ENCODE results near the gene ASS1. TPM values are rescaled to one million over a fixed set of nuclear protein-coding genes. Genes with fewer than 3 reads are reported as not detected.

Gene ASS1
- total and polyA plus RNA-seq, 2 of the 13 experiments (the other 11 are each of a cell fraction or from before 2014, with no cell fraction given), result 77.6 to 122 TPM

DNA sequence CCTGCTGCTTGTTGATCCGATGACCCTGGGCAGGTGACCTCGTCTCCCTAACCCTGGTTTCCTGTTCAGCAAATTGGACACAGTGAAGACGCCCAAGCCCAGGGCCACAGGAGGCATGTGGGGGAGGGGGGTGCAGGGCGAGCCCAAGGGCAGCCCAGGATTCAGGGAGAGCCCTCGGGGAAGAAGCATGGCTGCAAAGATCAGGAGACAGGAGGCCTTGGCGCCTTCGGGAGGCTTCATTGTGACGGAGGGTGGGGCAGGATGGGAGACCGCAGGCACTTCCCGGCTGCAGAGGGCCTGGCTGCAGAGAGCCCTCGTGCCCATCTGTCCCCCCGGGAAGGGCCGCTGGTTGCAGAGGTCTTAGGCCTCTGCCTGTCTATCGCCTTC lies 6.2 kb downstream of the ASS1 start:
- no peaks in the 10 kb centered on the region for H3K79me2 ChIP-seq (ENCODE audit: insufficient read depth, low read length)
- H4K20me1 ChIP-seq (ENCODE audit: insufficient read depth, low read length), result peaks cover 14% of the 10 kb centered on the region; the same call in 1 of the 2 replicates
- WGBS (ENCODE audit: low lambda C conversion rate), result 32% methylated on average over 11 of the region's 14 CpGs
- peak overlapping the region; percentile 62 for H3K4me2 ChIP-seq (ENCODE audit: low read depth, low read length)
- no peaks in the 10 kb centered on the region for H3K36me3 ChIP-seq (replicated peaks in 1 of 2; ENCODE audit: control insufficient read depth in 1 of 2, insufficient read depth in 2 of 2, low read length in 2 of 2)
- no peak; the same call in 2 of the 3 replicates for ATAC-seq
- H3K9me3 ChIP-seq (ENCODE audit: low read length), result no peaks in the 10 kb centered on the region
- intact Hi-C loops (cut with micrococcal nuclease; ENCODE audit: unreplicated experiment) (loop anchor here (2.0 to 10.0 kb wide), 3 partner anchors 18 to 391 kb away; no protein-coding TSS in a partner anchor), in situ Hi-C loops (cut with HindIII; ENCODE audit: extremely low pct_ligation_motif_present, low pct_unique_long_range_greater_than_20kb) (loop anchor here (5.0 kb wide), 1 partner anchor 231 kb away; no protein-coding TSS in a partner anchor)
- CTCF ChIA-PET (ENCODE audit: low intra/inter-chr PET ratio, low total read pairs), result interaction anchor here (1.4 kb wide), 1 partner anchor 18 kb away, joined by 3 read pairs; no protein-coding TSS in a partner anchor
- DNase-seq (ENCODE audit: low spot score), result no peak
- H3K27me3 ChIP-seq (ENCODE audit: control insufficient read depth in 1 of 2, insufficient read depth in 2 of 2, low read length in 2 of 2), result no peaks in the 10 kb centered on the region; a peak in 1 of 5 replicates
- peak overlapping the region; percentile 51 for H3K27ac ChIP-seq (ENCODE audit: extremely low read length, insufficient read depth, low read length)
- no TSS peak for BruUV-seq (replicated peaks)
- TF ChIP-seq ZNF333 (CRISPR knock-in tag; IDR thresholded peaks at IDR 0.05; ENCODE audit: borderline replicate concordance) (0 out of 2 replicates have a peak, but pooled peaks have one; percentile 2), KMT2B (CRISPR knock-in tag; IDR thresholded peaks at IDR 0.05) (no peak), ZNF20 (CRISPR knock-in tag; IDR thresholded peaks at IDR 0.05) (no peak), ZNF552 (CRISPR knock-in tag; IDR thresholded peaks at IDR 0.05; ENCODE audit: borderline replicate concordance) (no peak), KAT7 (CRISPR knock-in tag; IDR thresholded peaks at IDR 0.05; ENCODE audit: borderline replicate concordance) (no peak), HOXA3 (CRISPR knock-in tag; IDR thresholded peaks at IDR 0.05) (no peak), ZNF496 (CRISPR knock-in tag; IDR thresholded peaks at IDR 0.05; ENCODE audit: insufficient replicate concordance) (no peak), KDM3A (CRISPR knock-in tag; IDR thresholded peaks at IDR 0.05; ENCODE audit: low read depth) (no peak), SATB2 (CRISPR knock-in tag; IDR thresholded peaks at IDR 0.05) (no peak), AGO2 (optimal IDR thresholded peaks at IDR 0.05; ENCODE audit: low read depth, low read length) (peak; percentile 13), ATAD3A (CRISPR knock-in tag; IDR thresholded peaks at IDR 0.05) (0 out of 2 replicates have a peak, but pooled peaks have one; percentile 54), ZNF879 (CRISPR knock-in tag; IDR thresholded peaks at IDR 0.05) (0 out of 2 replicates have a peak, but pooled peaks have one; percentile 5), ZNF709 (CRISPR knock-in tag; IDR thresholded peaks at IDR 0.05) (0 out of 2 replicates have a peak, but pooled peaks have one; percentile 11), NR2C2 (CRISPR knock-in tag; IDR thresholded peaks at IDR 0.05; ENCODE audit: borderline replicate concordance) (no peak), WIZ (CRISPR knock-in tag; IDR thresholded peaks at IDR 0.05) (no peak), CBFB (CRISPR knock-in tag; IDR thresholded peaks at IDR 0.05) (no peak), LCORL (IDR thresholded peaks at IDR 0.05) (no peak), LCORL (CRISPR knock-in tag; IDR thresholded peaks at IDR 0.05) (no peak), ZNF253 (CRISPR knock-in tag; IDR thresholded peaks at IDR 0.05; ENCODE audit: borderline replicate concordance) (0 out of 2 replicates have a peak, but pooled peaks have one; percentile 71)
- TF ChIP-seq, protein P1, sequence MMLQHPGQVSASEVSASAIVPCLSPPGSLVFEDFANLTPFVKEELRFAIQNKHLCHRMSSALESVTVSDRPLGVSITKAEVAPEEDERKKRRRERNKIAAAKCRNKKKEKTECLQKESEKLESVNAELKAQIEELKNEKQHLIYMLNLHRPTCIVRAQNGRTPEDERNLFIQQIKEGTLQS (CRISPR knock-in tag; IDR thresholded peaks at IDR 0.05), result no peak
- TF ChIP-seq, protein P2, sequence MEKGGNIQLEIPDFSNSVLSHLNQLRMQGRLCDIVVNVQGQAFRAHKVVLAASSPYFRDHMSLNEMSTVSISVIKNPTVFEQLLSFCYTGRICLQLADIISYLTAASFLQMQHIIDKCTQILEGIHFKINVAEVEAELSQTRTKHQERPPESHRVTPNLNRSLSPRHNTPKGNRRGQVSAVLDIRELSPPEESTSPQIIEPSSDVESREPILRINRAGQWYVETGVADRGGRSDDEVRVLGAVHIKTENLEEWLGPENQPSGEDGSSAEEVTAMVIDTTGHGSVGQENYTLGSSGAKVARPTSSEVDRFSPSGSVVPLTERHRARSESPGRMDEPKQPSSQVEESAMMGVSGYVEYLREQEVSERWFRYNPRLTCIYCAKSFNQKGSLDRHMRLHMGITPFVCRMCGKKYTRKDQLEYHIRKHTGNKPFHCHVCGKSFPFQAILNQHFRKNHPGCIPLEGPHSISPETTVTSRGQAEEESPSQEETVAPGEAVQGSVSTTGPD (CRISPR knock-in tag; IDR thresholded peaks at IDR 0.05), result no peak
- H3K4me1 ChIP-seq (ENCODE audit: insufficient read depth, low read length), result peaks cover 82% of the 10 kb centered on the region
- POLR2A ChIA-PET, result interaction anchor here (0.8 to 1.4 kb wide), 6 partner anchors 13 to 242 kb away, joined by 3 to 5 read pairs (median 4); partner anchors contain the start of gene EXOSC2
- no peak overlapping the region for H2AFZ ChIP-seq (ENCODE audit: low read length)
- FAIRE-seq, result no peak
- peak overlapping the region in 1 of 3 experiments; percentile 53; a peak in 2 of 6 replicates for H3K4me3 ChIP-seq (replicated peaks in 1 of 3; ENCODE audit: insufficient read depth in 1 of 3, low read depth in 2 of 3, low read length in 3 of 3)
- no peak overlapping the region for H3K9ac ChIP-seq (ENCODE audit: insufficient read depth, low read depth, low read length)

Data from HepG2 (cell line).